ENCODE data around the gene GRM8. TPM values are rescaled to one million over a fixed set of nuclear protein-coding genes. Genes with fewer than 3 reads are reported as not detected.
A peak's percentile ranks its signal among the peaks of the same experiment; 100 is the strongest.

Gene GRM8
- total and polyA plus RNA-seq, 8 donors = 0.26 to 0.75 (median 0.44) TPM; not detected in 2

- Histone ChIP-seq H3K9me3 (no peaks in the 10 kb centered on the region), H3K27ac (no peak overlapping the region), H3K27me3 (no peaks in the 10 kb centered on the region), H3K36me3 (no peaks in the 10 kb centered on the region), H3K4me1 (no peaks in the 10 kb centered on the region), H3K4me3 (no peak overlapping the region)
- intact Hi-C loops (cut with DNase I) = no loop called here
- no peak for ATAC-seq
- no peak for TF ChIP-seq CTCF (IDR thresholded peaks at IDR 0.05)
- peak in 1 of 4 donors; percentile 1 for DNase-seq
Measured at GRCh38 chr7:126608339-126608776, 644.4 kb downstream of the GRM8 start.

- Histone ChIP-seq H3K4me1 (no peaks in the 10 kb centered on the region), H3K9me3 (no peaks in the 10 kb centered on the region), H3K36me3 (no peaks in the 10 kb centered on the region), H3K4me3 (no peak overlapping the region), H3K27ac (no peak overlapping the region), H3K27me3 (no peaks in the 10 kb centered on the region)
- ATAC-seq = no peak
- TF ChIP-seq CTCF (IDR thresholded peaks at IDR 0.05) = no peak
- intact Hi-C loops (cut with DNase I) = no loop called here
- DNase-seq = no peak
Measured at GRCh38 chr7:126606331-126606730, 646.4 kb downstream of the GRM8 start.

- Histone ChIP-seq H3K27me3 (no peaks in the 10 kb centered on the region), H3K36me3 (no peaks in the 10 kb centered on the region), H3K4me3 (no peak overlapping the region), H3K9me3 (no peaks in the 10 kb centered on the region), H3K4me1 (no peaks in the 10 kb centered on the region), H3K27ac (no peak overlapping the region)
- intact Hi-C loops (cut with DNase I) = no loop called here
- TF ChIP-seq CTCF (IDR thresholded peaks at IDR 0.05) = no peak
- ATAC-seq (no peak), DNase-seq (no peak)
Measured at GRCh38 chr7:126605553-126605952, 647.2 kb downstream of the GRM8 start.

- no peaks in the 10 kb centered on the region for H3K4me1 ChIP-seq
- H3K27me3 ChIP-seq = no peaks in the 10 kb centered on the region
- no peak for DNase-seq
- H3K27ac ChIP-seq = no peak overlapping the region
- H3K36me3 ChIP-seq = no peaks in the 10 kb centered on the region
- intact Hi-C loops (cut with DNase I) = no loop called here
- ATAC-seq = no peak
- H3K4me3 ChIP-seq = no peak overlapping the region
- no peak for TF ChIP-seq CTCF (IDR thresholded peaks at IDR 0.05)
- H3K9me3 ChIP-seq = no peaks in the 10 kb centered on the region
Measured at GRCh38 chr7:126605056-126605455, 647.7 kb downstream of the GRM8 start.

- Histone ChIP-seq H3K27me3 (no peaks in the 10 kb centered on the region), H3K4me1 (no peaks in the 10 kb centered on the region), H3K36me3 (no peaks in the 10 kb centered on the region), H3K27ac (no peak overlapping the region), H3K4me3 (no peak overlapping the region), H3K9me3 (peaks cover 0 to 29% of the 10 kb centered on the region in 2 donors)
- intact Hi-C loops (cut with DNase I) = no loop called here
- TF ChIP-seq CTCF (IDR thresholded peaks at IDR 0.05) = no peak
- DNase-seq (no peak), ATAC-seq (no peak)
Measured at GRCh38 chr7:126589068-126589684, 663.6 kb downstream of the GRM8 start.
